HepG2 (cell line): ENCODE results near the gene RPS6KA2. TPM values are rescaled to one million over a fixed set of nuclear protein-coding genes. Genes with fewer than 3 reads are reported as not detected.

ENCODE experiments used
- ATAC-seq: fragments of 200-7000 bp; cut with Tn5 transposase; 3 replicates; pipeline ENCODE4 v1.9.1; 2020; ENCODE audit warnings: mild to moderate bottlenecking, moderate library complexity
- BruUV-seq: library from RNA; stranded (reverse); fragments of 400-500 nt; replicated peaks from 2 replicates; lab custom pipeline; 2021; lab: Mats Ljungman, UMichigan
- CTCF ChIA-PET: fragments of 300-600 bp; formaldehyde crosslinking; extraction: SDS; loops from one replicate; lab custom pipeline; 2021; ENCODE audit warnings: low total read pairs, inconsistent platforms, low intra/inter-chr PET ratio; lab: Yijun Ruan, JAX
- POLR2A ChIA-PET: fragments of 350-600 bp; sonication (Branson Sonifier 250); formaldehyde crosslinking; loops from one replicate; lab custom pipeline; 2020; ENCODE audit warnings: antibody characterized with exemption, inconsistent platforms; lab: Yijun Ruan, JAX
- DNase-seq: peaks from one replicate; pipeline ENCODE4 v3.0.0-alpha.2; 2015; ENCODE audit warnings: low spot score
- FAIRE-seq: peaks from 3 replicates; lab custom pipeline; 2011; peaks lifted over from hg19 to GRCh38; lab: Jason Lieb, UNC
- H2AFZ ChIP-seq: one replicate; pipeline ENCODE4 v1.6.1; 2011; ENCODE audit warnings: low read length, inconsistent platforms
- H3K27ac ChIP-seq: fragments of 300-600 bp; 3 replicates; pipeline ENCODE4 v1.8.0; 2011; ENCODE audit warnings: mixed run types, mild to moderate bottlenecking, mixed read lengths, low read length, inconsistent platforms; ENCODE audit not compliant: insufficient read depth; ENCODE audit errors: extremely low read length
- H3K27me3 ChIP-seq, 2 experiments: fragments of 200-600 bp in 1 of 2; 2 replicates in 1 of 2; 3 replicates in 1 of 2; pipeline versions ENCODE4 v1.6.0 to v1.8.0; 2011; ENCODE audit warnings: low read length in 2 of 2, mild to moderate bottlenecking in 2 of 2, moderate library complexity in 2 of 2, inconsistent platforms in 1 of 2; ENCODE audit not compliant: insufficient read depth in 2 of 2, control insufficient read depth in 1 of 2
- H3K36me3 ChIP-seq, 2 experiments: fragments of 200-600 bp in 1 of 2; replicated peaks in 1 of 2; 2 replicates in 1 of 2; 3 replicates in 1 of 2; pipeline versions ENCODE4 v1.5.1 to v1.8.0; 2011; ENCODE audit warnings: low read length in 2 of 2, inconsistent platforms in 1 of 2; ENCODE audit not compliant: insufficient read depth in 2 of 2, control insufficient read depth in 1 of 2
- H3K4me1 ChIP-seq: 2 replicates; pipeline ENCODE4 v1.5.1; 2012; ENCODE audit warnings: low read length, inconsistent platforms; ENCODE audit not compliant: insufficient read depth
- H3K4me2 ChIP-seq: 2 replicates; pipeline ENCODE4 v1.6.0; 2011; ENCODE audit warnings: low read depth, low read length, inconsistent platforms
- H3K4me3 ChIP-seq, 3 experiments: fragments of 200-600 bp in 1 of 3; sonication (generic), shearing (Covaris generic) in 1 of 3; replicated peaks in 1 of 3; 2 replicates each; pipeline ENCODE4 v1.5.1; 2011 to 2016; ENCODE audit warnings: low read length in 3 of 3, inconsistent platforms in 2 of 3, low read depth in 2 of 3, mild to moderate bottlenecking in 2 of 3, control low read depth in 1 of 3, mixed read lengths in 1 of 3; ENCODE audit not compliant: insufficient read depth in 1 of 3
- H3K79me2 ChIP-seq: one replicate; pipeline ENCODE4 v1.6.1; 2011; ENCODE audit warnings: low read length, inconsistent platforms; ENCODE audit not compliant: insufficient read depth
- H3K9ac ChIP-seq: 2 replicates; pipeline ENCODE4 v1.6.0; 2011; ENCODE audit warnings: mild to moderate bottlenecking, low read depth, low read length, inconsistent platforms; ENCODE audit not compliant: insufficient read depth
- H3K9me3 ChIP-seq: 2 replicates; pipeline ENCODE4 v1.5.1; 2012; ENCODE audit warnings: mild to moderate bottlenecking, low read length
- H4K20me1 ChIP-seq: 2 replicates; pipeline ENCODE4 v1.6.0; 2011; ENCODE audit warnings: inconsistent platforms, mild to moderate bottlenecking, low read length, moderate library complexity; ENCODE audit not compliant: insufficient read depth
- ARNT ChIP-seq: fragments of 450-650 bp; IDR thresholded peaks from 2 replicates; pipeline ENCODE4 v1.6.1; 2017
- IRX3 ChIP-seq: sonication (generic); formaldehyde crosslinking; IDR thresholded peaks from 2 replicates; pipeline ENCODE4 v1.8.1; 2023; ENCODE audit warnings: mild to moderate bottlenecking, low read depth, missing genetic modification reagents, borderline replicate concordance
- NR1H2 ChIP-seq: sonication (generic); formaldehyde crosslinking; IDR thresholded peaks from 2 replicates; pipeline ENCODE4 v1.8.1; 2022; ENCODE audit warnings: low read depth, missing genetic modification reagents, borderline replicate concordance
- RNF219 ChIP-seq: sonication (generic); formaldehyde crosslinking; IDR thresholded peaks from 2 replicates; pipeline ENCODE4 v1.5.0; 2020; ENCODE audit warnings: mild to moderate bottlenecking, missing genetic modification reagents
- SP2 ChIP-seq: sonication (generic); formaldehyde crosslinking; IDR thresholded peaks from 2 replicates; pipeline ENCODE4 v1.5.1; 2020; ENCODE audit warnings: mild to moderate bottlenecking, missing genetic modification reagents
- TEAD3 ChIP-seq: optimal IDR thresholded peaks from 2 replicates; pipeline ENCODE3; 2016; ENCODE audit warnings: borderline replicate concordance
- ZNF562 ChIP-seq: sonication (generic); formaldehyde crosslinking; IDR thresholded peaks from 2 replicates; pipeline ENCODE4 v1.8.0; 2022; ENCODE audit warnings: missing genetic modification reagents, borderline replicate concordance
- WGBS: methylation state at CpG from one replicate; pipeline ENCODE4 v1.1.6; 2017; ENCODE audit warnings: low lambda C conversion rate; 5-methylcytosine and 5-hydroxymethylcytosine counted together
- in situ Hi-C: cut with HindIII; loops from 2 replicates; pipeline ENCODE4 v1.10.0; 2017; ENCODE audit warnings: low pct_unique_long_range_greater_than_20kb; ENCODE audit not compliant: extremely low pct_ligation_motif_present
- intact Hi-C: fragments of 100-400 bp; cut with micrococcal nuclease; formaldehyde crosslinking; loops from one replicate; pipeline ENCODE4 v1.10.0; 2022; ENCODE audit not compliant: unreplicated experiment
- polyA plus RNA-seq, 8 experiments: library from polyadenylated mRNA; depleted of rRNA in 3 of 8; stranded (reverse) in 7 of 8; unstranded in 1 of 8; fragments of >200 nt; fragmentation: Illumina TruSeq in 4 of 8; extraction: Trizol in 4 of 8; gene quantifications; 2 replicates each; pipeline versions ENCODE4 v1.2.1 to v1.2.3, GENCODE V29; 2011 to 2016; ENCODE audit warnings: low read depth in 4 of 8, missing spikeins in 1 of 8, mixed read lengths in 1 of 8; ENCODE audit not compliant: insufficient read depth in 1 of 8
- total RNA-seq, 5 experiments: library from RNA; depleted of rRNA; stranded (reverse); fragments of >200 nt; fragmentation: Illumina TruSeq; extraction: Trizol; gene quantifications; 2 replicates each; pipeline ENCODE4 v1.2.3, GENCODE V29; 2016; ENCODE audit warnings: low read depth in 1 of 5

Gene RPS6KA2
- total and polyA plus RNA-seq, 2 of the 13 experiments (the other 11 are each of a cell fraction or from before 2014, with no cell fraction given) = 0.22 to 0.38 TPM

GRCh38 chr6:166483026-166483425 is 144.0 kb downstream of the RPS6KA2 start:
- no peak for FAIRE-seq
- no peak overlapping the region for H3K4me3 ChIP-seq
- no peak for ATAC-seq
- intact Hi-C loops = no loop called here
- H3K4me1 ChIP-seq = no peaks in the 10 kb centered on the region
- no peaks in the 10 kb centered on the region for H3K36me3 ChIP-seq
- CTCF ChIA-PET = no interaction called here
- BruUV-seq = no TSS peak
- in situ Hi-C loops = no loop called here
- no peaks in the 10 kb centered on the region for H3K79me2 ChIP-seq
- no peaks in the 10 kb centered on the region for H4K20me1 ChIP-seq
- H3K9me3 ChIP-seq = no peaks in the 10 kb centered on the region
- no peak overlapping the region for H3K9ac ChIP-seq
- H3K27me3 ChIP-seq = peaks cover 12 to 81% of the 10 kb centered on the region in 2 experiments
- H3K4me2 ChIP-seq = no peak overlapping the region
- 16% methylated on average over 5 of the region's 10 CpGs for WGBS
- H2AFZ ChIP-seq = no peak overlapping the region
- no peak overlapping the region for H3K27ac ChIP-seq
- TF ChIP-seq SP2 (no peak), ZNF562 (CRISPR knock-in tag) (no peak), IRX3 (CRISPR knock-in tag) (no peak), NR1H2 (CRISPR knock-in tag) (no peak), TEAD3 (no peak), RNF219 (CRISPR knock-in tag) (no peak), ARNT (no peak)
- POLR2A ChIA-PET = no interaction called here
- DNase-seq = no peak
